HG03457 (cell line): ENCODE results near the gene VAV1.

ENCODE experiments used
- ATAC-seq: cut with Tn5 transposase; IDR thresholded peaks from one replicate; pipeline ENCODE4 v1.9.1; 2021; ENCODE audit warnings: moderate number of reproducible peaks; ENCODE audit not compliant: unreplicated experiment

VAV1 gene

DNA sequence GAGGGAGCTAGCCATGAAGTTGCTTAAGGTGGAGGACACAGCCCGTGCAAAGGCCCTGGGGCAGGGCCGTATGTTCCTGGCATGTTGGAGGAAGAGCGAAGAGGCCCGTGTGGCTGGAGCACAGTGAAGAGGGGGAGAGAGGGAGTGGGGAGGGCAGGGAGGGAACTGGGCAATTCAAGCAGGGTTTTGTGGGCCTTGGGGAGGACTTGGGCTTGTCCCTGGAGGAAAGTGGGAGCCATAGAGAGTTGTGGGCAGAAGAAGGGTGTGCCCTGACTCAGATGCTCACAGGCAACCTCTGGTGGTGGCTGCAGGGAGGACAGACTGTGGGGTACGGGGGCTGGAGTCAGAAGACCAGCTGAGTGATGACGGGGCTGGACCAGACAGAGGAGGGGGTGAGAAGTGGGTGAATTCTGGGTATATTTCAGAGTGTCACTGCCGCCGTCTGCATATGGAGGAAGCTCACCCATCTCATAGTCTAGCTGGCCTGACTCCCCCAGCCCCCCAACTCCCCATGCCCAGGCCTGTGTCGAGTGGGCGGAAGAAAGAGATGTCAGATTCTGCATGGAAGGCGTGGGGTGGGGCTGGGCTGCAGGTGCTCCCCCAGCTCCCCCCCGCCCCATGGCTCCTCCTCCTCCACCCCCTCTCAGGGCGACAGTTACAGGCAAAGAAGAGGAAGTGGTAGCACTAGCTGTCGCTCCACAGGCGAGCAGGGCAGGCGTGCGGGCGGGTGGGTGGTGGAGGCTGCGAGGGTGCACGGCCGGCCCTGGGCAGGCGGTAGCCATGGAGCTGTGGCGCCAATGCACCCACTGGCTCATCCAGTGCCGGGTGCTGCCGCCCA is at the start of gene VAV1:
Gene VAV1 (plus strand): TSS at position 681 of the 838 bp plus-strand sequence. CDS start 100 bp downstream, at position 781.
- no peak for ATAC-seq

GRCh38 chr19:6723108-6723618 is 49.3 kb upstream of the VAV1 start:
- ATAC-seq, result no peak

DNA sequence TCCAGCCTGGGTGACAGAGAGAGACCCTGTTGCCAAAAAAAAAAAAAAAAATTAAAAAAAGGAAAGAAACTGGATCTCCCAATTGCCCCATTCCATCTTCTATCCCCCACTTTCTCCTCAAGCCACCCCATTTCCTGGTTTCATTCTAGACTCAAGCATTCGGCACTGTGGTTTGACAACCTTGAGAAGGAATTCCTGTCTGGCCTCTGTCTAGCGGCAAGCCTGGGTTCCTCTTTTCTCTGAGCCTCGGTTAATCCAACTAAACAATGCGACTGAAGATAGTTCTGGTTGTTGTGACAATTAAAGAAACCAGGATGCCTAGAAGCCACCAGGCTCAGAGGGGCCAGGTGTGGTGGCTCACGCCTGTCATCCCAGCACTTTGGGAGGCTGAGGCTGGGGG is 48.8 kb upstream of the VAV1 start:
- ATAC-seq, result no peak

GRCh38 chr19:6724631-6725492 is 47.6 kb upstream of the VAV1 start:
- no peak for ATAC-seq

GRCh38 chr19:6725513-6726231 is 46.8 kb upstream of the VAV1 start:
- no peak for ATAC-seq

GRCh38 chr19:6728346-6728745 is 44.2 kb upstream of the VAV1 start:
- ATAC-seq, result no peak

- ATAC-seq, result no peak
Observed at GRCh38 chr19:6729573-6730152, 42.8 kb upstream of the VAV1 start.

- ATAC-seq, result no peak
Observed at GRCh38 chr19:6730153-6730804, 42.2 kb upstream of the VAV1 start.

DNA sequence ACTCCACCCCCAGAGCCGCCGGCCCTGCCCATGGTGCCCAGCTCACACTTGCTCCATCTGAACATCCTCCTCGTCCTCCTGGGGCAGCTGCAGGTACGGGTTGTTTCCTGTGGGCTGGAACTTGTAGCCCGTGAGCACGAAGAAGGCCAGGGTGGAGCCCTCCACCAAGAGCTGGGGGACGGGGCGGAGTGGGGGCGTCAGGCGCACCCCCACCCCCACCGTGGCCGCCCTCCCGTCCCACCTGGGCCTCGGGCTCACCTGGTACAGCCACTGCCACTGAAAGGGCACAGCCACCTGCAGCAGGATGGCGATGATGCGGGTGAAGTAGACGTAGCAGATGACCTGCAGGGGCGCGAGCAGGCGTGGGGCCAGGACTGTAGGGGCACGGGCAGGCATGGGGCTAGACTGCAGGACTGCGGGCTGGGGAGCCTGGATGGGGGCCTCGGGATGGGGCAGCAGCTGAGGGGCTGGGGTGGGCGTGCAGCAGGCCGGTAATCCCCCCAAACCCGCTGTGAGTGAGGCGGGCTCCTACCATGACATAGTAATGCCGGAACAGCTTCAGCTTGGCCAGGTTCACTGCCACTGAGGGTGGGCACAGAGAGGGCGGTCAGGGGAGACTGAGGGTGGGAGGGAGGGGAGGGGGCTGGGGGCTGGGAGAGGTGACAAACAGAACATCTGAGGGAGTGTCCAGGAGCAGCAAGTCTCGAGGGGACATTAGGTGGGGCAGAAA is 41.4 kb upstream of the VAV1 start:
- ATAC-seq, result no peak

GRCh38 chr19:6731822-6732221 is 40.7 kb upstream of the VAV1 start:
- no peak for ATAC-seq

DNA sequence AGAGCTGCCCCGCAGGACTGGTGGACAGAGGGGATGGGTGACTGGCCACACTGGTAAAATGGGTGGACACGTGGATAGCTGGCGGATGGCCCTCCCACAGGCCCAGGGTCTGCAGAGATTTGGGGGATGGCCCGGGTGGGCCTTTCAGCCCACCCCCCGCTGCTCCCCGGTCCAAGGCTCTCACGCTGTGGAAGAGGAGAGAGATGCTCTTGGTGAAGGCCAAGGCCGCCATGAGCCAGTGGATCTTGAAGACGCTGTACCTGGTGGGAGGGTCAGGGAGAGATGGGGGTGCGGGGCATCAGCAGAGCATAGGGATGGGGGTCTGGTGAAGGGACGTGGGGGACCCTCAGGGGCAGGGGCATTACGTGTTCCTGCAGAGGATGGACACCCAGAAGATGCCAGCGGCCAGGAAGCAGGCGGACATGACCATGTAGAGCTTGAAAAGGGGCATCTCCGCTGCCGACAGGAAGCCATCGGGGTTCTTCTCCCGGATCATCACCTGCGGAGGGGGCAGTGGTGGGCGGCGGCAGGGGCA is 39.6 kb upstream of the VAV1 start:
- ATAC-seq, result no peak

- ATAC-seq, result no peak
Observed at GRCh38 chr19:6733338-6734095, 39.0 kb upstream of the VAV1 start.

DNA sequence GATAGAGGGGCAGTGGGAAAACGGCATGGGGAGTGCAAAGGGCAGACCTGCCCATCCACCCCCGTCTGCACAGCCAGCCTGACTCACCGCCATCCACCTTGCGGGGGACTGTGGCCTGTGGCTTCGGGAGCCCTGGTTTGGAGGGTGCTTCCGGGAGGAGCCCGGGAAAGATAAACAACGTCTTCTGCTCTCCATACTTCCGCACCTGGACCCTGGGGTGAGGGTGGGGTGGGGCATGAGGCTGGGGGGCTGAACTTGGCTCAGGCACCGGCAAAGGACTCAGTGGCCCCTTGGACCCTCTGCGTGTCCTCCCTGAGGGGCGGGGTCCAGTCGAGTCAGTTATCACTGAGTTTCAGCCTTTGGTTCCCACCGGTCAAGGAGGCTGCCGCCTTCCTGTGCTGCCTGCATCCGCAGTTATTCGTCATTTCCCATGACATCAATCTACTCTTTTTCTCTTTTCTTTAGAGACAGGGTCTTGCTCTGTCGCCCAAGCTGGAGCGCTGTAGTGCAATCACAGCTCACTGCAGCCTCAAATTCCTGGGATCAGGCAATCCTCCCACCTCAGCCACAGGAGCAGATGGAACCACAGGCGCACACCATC is 38.3 kb upstream of the VAV1 start:
- no peak for ATAC-seq

GRCh38 chr19:6735181-6735911 is 37.2 kb upstream of the VAV1 start:
- no peak for ATAC-seq

- no peak for ATAC-seq
Observed at GRCh38 chr19:6736169-6736916, 36.2 kb upstream of the VAV1 start.

- no peak for ATAC-seq
Observed at GRCh38 chr19:6736917-6737283, 35.6 kb upstream of the VAV1 start.
